Endothelial cell of umbilical vein (primary cell): ENCODE results near the gene ADCYAP1R1. TPM values are rescaled to one million over a fixed set of nuclear protein-coding genes. Genes with fewer than 3 reads are reported as not detected.

Experiments used
- BruUV-seq: library from RNA; stranded (reverse); fragments of 400-500 nt; replicated peaks from 2 replicates; lab custom pipeline; 2021; lab: Mats Ljungman, UMichigan
- CTCF ChIA-PET: fragments of 300-600, 350-600 bp; sonication (Branson Sonifier 250); formaldehyde crosslinking; loops from one replicate; lab custom pipeline; 2021; ENCODE audit warnings: antibody characterized with exemption, inconsistent platforms; lab: Charles Lee
- POLR2A ChIA-PET: fragments of 300-600, 350-600 bp; sonication (Branson Sonifier 250); formaldehyde crosslinking; loops from one replicate; lab custom pipeline; 2021; ENCODE audit warnings: antibody characterized with exemption, inconsistent platforms; lab: Charles Lee
- DNase-seq: peaks from one replicate; pipeline ENCODE4 v3.0.0-alpha.2; 2011; ENCODE audit warnings: low read depth, low spot score
- FAIRE-seq: peaks from 2 replicates; lab custom pipeline; 2011; peaks lifted over from hg19 to GRCh38; lab: Jason Lieb, UNC
- H2AFZ ChIP-seq: 2 replicates; pipeline ENCODE4 v1.6.0; 2012; ENCODE audit warnings: low read depth, low read length, control low read depth, inconsistent platforms
- H3K27ac ChIP-seq: 2 replicates; pipeline ENCODE4 v1.5.1; 2011; ENCODE audit warnings: low read depth, mild to moderate bottlenecking, control low read depth, low read length, moderate library complexity; ENCODE audit not compliant: insufficient read depth
- H3K27me3 ChIP-seq, 2 experiments: 2 replicates each; pipeline versions ENCODE4 v1.6.0 to v1.6.1; 2011; ENCODE audit warnings: low read length in 2 of 2, mixed read lengths in 1 of 2; ENCODE audit not compliant: control insufficient read depth in 2 of 2, insufficient read depth in 2 of 2
- H3K36me3 ChIP-seq, 2 experiments: 2 replicates in 1 of 2; 3 replicates in 1 of 2; pipeline ENCODE4 v1.5.1; 2011; ENCODE audit warnings: low read length in 2 of 2, mild to moderate bottlenecking in 1 of 2, moderate library complexity in 1 of 2; ENCODE audit not compliant: control insufficient read depth in 2 of 2, insufficient read depth in 2 of 2; ENCODE audit errors: extremely low read depth in 1 of 2
- H3K4me1 ChIP-seq: 3 replicates; pipeline ENCODE4 v1.5.1; 2011; ENCODE audit warnings: mild to moderate bottlenecking, low read length; ENCODE audit not compliant: control insufficient read depth, insufficient read depth; ENCODE audit errors: extremely low read depth
- H3K4me2 ChIP-seq: 2 replicates; pipeline ENCODE4 v1.6.1; 2011; ENCODE audit warnings: low read length, control low read depth, mixed read lengths; ENCODE audit not compliant: insufficient read depth
- H3K4me3 ChIP-seq, 3 experiments: fragments of 200-600 bp in 1 of 3; sonication (generic), shearing (Covaris generic) in 1 of 3; replicated peaks in 1 of 3; 2 replicates each; pipeline ENCODE4 v1.5.1; 2011 to 2016; ENCODE audit warnings: control low read depth in 3 of 3, low read length in 3 of 3, mild to moderate bottlenecking in 2 of 3, inconsistent platforms in 1 of 3, low read depth in 1 of 3, moderate library complexity in 1 of 3; ENCODE audit not compliant: insufficient read depth in 1 of 3
- H3K79me2 ChIP-seq: 2 replicates; pipeline ENCODE4 v1.6.0; 2012; ENCODE audit warnings: low read length, inconsistent platforms; ENCODE audit not compliant: control insufficient read depth, insufficient read depth
- H3K9ac ChIP-seq: replicated peaks from 2 replicates; pipeline ENCODE3; 2011; ENCODE audit warnings: low read length, control low read depth; ENCODE audit not compliant: insufficient read depth; ENCODE audit errors: extremely low read depth
- H3K9me1 ChIP-seq: replicated peaks from 3 replicates; pipeline ENCODE4 v1.6.0; 2011; ENCODE audit warnings: mild to moderate bottlenecking, low read length; ENCODE audit not compliant: control insufficient read depth, insufficient read depth; ENCODE audit errors: extremely low read depth
- H3K9me3 ChIP-seq: replicated peaks from 2 replicates; pipeline ENCODE4 v1.5.1; 2012; ENCODE audit warnings: low read length, inconsistent platforms; ENCODE audit not compliant: control insufficient read depth, insufficient read depth
- H4K20me1 ChIP-seq: replicated peaks from 2 replicates; pipeline ENCODE3; 2011; ENCODE audit warnings: mild to moderate bottlenecking, low read length; ENCODE audit not compliant: control insufficient read depth, insufficient read depth; ENCODE audit errors: extremely low read depth
- EZH2 ChIP-seq: IDR thresholded peaks from 2 replicates; pipeline ENCODE4 v1.6.1; 2012; ENCODE audit warnings: borderline replicate concordance, low read depth, mild to moderate bottlenecking, moderate library complexity, low read length, inconsistent platforms; ENCODE audit not compliant: severe bottlenecking
- FOS ChIP-seq: IDR thresholded peaks from 2 replicates; pipeline ENCODE4 v1.6.1; 2011; ENCODE audit warnings: mild to moderate bottlenecking, low read length, moderate library complexity, borderline replicate concordance; ENCODE audit not compliant: insufficient read depth
- GATA2 ChIP-seq: IDR thresholded peaks from 2 replicates; pipeline ENCODE4 v1.7.0; 2011; ENCODE audit warnings: low read depth, mild to moderate bottlenecking, moderate library complexity, mixed read lengths, low read length; ENCODE audit not compliant: insufficient read length, insufficient read depth
- JUN ChIP-seq: IDR thresholded peaks from 2 replicates; pipeline ENCODE4 v1.6.1; 2011; ENCODE audit warnings: borderline replicate concordance, low read depth; ENCODE audit not compliant: insufficient read length, insufficient read depth
- MYC ChIP-seq: IDR thresholded peaks from one replicate; pipeline ENCODE4 v1.6.1; 2011; ENCODE audit warnings: mild to moderate bottlenecking, low read depth, low read length
- POLR2A ChIP-seq: IDR thresholded peaks from 2 replicates; pipeline ENCODE4 v1.6.1; 2012; ENCODE audit warnings: low read depth, mild to moderate bottlenecking, control low read depth, low read length
- POLR2AphosphoS5 ChIP-seq: IDR thresholded peaks from 2 replicates; pipeline ENCODE4 v1.6.1; 2012; ENCODE audit warnings: low read depth, mild to moderate bottlenecking, control low read depth, low read length, moderate library complexity; ENCODE audit not compliant: insufficient read depth
- dilution Hi-C: fragments of 300-500 bp; cut with MboI; formaldehyde crosslinking; loops from one replicate; pipeline ENCODE4 v1.15.0; 2019; ENCODE audit warnings: low sequenced_read_pairs; ENCODE audit not compliant: extremely low pct_ligation_motif_present
- intact Hi-C: fragments of 100-400 bp; cut with micrococcal nuclease; formaldehyde crosslinking; loops from one replicate; pipeline ENCODE4 v1.10.0; 2022
- polyA plus RNA-seq, 4 experiments: library from polyadenylated mRNA; depleted of rRNA in 3 of 4; stranded (reverse) in 3 of 4; unstranded in 1 of 4; fragments of >200 nt; gene quantifications; 2 replicates each; pipeline versions ENCODE4 v1.2.1 to v1.2.3, GENCODE V29; 2011 to 2012; ENCODE audit warnings: missing spikeins in 1 of 4
- total RNA-seq: library from RNA; stranded (reverse); gene quantifications from 2 replicates; pipeline ENCODE4 v1.2.3, GENCODE V29; 2021
- TF ChIP-seq, protein P1 (sequence below), 2 donors: IDR thresholded peaks; 1 replicate in 1 of 2; 2 replicates in 1 of 2; pipeline ENCODE4 v1.5.1; 2011; ENCODE audit warnings: low read length in 2 of 2, mild to moderate bottlenecking in 2 of 2, moderate library complexity in 2 of 2, control low read depth in 1 of 2, inconsistent platforms in 1 of 2, low read depth in 1 of 2; ENCODE audit not compliant: insufficient read depth in 1 of 2; ENCODE audit errors: extremely low read depth in 1 of 2
- TF ChIP-seq, protein P2 (sequence below): IDR thresholded peaks from 2 replicates; pipeline ENCODE4 v1.6.1; 2011; ENCODE audit not compliant: insufficient read depth, insufficient read length

The ADCYAP1R1 gene
- total and polyA plus RNA-seq, 2 donors (not counting 3 experiments of a cell fraction or from before 2014, with no cell fraction given) = 0.04 TPM; not detected in 1

DNA sequence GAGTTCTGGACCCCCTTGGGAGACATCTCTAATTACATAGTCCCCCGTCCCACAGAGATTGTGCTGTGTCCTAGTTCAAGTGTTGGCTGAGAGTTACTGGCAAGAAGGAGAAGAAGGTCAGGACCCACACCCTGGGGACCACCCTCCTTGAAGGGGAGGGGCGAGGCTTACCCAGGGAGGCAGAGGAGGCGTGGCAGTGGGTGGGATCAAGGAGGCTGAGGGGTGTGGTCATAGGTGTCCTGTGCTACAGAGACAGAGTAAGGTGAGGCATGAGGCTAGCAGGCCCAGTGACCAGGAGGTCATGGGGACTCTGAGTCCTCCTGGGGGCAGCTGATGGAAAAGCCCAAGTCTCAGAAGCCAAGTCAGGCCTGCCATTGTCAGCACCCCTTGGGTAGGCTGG, 29.4 kb upstream of the ADCYAP1R1 start:
- Histone ChIP-seq H4K20me1 (no peaks in the 10 kb centered on the region), H3K4me2 (no peak overlapping the region), H3K27me3 (peaks cover 0 to 5% of the 10 kb centered on the region in 2 experiments), H3K9me1 (no peaks in the 10 kb centered on the region), H3K9ac (no peak overlapping the region), H3K4me1 (no peaks in the 10 kb centered on the region), H2AFZ (no peak overlapping the region), H3K27ac (no peak overlapping the region), H3K79me2 (no peaks in the 10 kb centered on the region), H3K9me3 (no peaks in the 10 kb centered on the region), H3K36me3 (no peaks in the 10 kb centered on the region), H3K4me3 (no peak overlapping the region)
- no peak for FAIRE-seq
- TF ChIP-seq FOS (no peak), EZH2 (no peak), MYC (no peak), JUN (no peak), POLR2AphosphoS5 (no peak), POLR2A (no peak), GATA2 (no peak)
- TF ChIP-seq, protein P1, sequence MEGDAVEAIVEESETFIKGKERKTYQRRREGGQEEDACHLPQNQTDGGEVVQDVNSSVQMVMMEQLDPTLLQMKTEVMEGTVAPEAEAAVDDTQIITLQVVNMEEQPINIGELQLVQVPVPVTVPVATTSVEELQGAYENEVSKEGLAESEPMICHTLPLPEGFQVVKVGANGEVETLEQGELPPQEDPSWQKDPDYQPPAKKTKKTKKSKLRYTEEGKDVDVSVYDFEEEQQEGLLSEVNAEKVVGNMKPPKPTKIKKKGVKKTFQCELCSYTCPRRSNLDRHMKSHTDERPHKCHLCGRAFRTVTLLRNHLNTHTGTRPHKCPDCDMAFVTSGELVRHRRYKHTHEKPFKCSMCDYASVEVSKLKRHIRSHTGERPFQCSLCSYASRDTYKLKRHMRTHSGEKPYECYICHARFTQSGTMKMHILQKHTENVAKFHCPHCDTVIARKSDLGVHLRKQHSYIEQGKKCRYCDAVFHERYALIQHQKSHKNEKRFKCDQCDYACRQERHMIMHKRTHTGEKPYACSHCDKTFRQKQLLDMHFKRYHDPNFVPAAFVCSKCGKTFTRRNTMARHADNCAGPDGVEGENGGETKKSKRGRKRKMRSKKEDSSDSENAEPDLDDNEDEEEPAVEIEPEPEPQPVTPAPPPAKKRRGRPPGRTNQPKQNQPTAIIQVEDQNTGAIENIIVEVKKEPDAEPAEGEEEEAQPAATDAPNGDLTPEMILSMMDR (IDR thresholded peaks at IDR 0.05; ENCODE audit: extremely low read depth in 1 of 2, insufficient read depth in 1 of 2, low read depth in 1 of 2, low read length in 2 of 2) = no peak
- TF ChIP-seq, protein P2, sequence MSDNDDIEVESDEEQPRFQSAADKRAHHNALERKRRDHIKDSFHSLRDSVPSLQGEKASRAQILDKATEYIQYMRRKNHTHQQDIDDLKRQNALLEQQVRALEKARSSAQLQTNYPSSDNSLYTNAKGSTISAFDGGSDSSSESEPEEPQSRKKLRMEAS = no peak
- POLR2A ChIA-PET = no interaction called here
- CTCF ChIA-PET = interaction anchor here (1.2 kb wide), 1 partner anchor 100 kb away, joined by 3 read pairs; no protein-coding TSS in a partner anchor
- intact Hi-C loops (no loop called here), dilution Hi-C loops (no loop called here)
- BruUV-seq = no TSS peak
- no peak for DNase-seq
